GM10266 (cell line): ENCODE data around the gene ALG10.
"Not testable (repeated sequence)": the region's sequence is repeated elsewhere in the genome, so short reads cannot be mapped to it uniquely, and the experiment has no call there.

ENCODE experiments used
- DNase-seq: peaks from one replicate; pipeline ENCODE4 v3.0.0; 2012; ENCODE audit errors: extremely low spot score
- TF ChIP-seq, protein P1 (sequence below): IDR thresholded peaks from 2 replicates; pipeline ENCODE4 v1.5.1; 2012; ENCODE audit warnings: mild to moderate bottlenecking, low read depth; ENCODE audit not compliant: control insufficient read depth, insufficient read depth; ENCODE audit errors: missing control alignments

Gene ALG10, protein sequence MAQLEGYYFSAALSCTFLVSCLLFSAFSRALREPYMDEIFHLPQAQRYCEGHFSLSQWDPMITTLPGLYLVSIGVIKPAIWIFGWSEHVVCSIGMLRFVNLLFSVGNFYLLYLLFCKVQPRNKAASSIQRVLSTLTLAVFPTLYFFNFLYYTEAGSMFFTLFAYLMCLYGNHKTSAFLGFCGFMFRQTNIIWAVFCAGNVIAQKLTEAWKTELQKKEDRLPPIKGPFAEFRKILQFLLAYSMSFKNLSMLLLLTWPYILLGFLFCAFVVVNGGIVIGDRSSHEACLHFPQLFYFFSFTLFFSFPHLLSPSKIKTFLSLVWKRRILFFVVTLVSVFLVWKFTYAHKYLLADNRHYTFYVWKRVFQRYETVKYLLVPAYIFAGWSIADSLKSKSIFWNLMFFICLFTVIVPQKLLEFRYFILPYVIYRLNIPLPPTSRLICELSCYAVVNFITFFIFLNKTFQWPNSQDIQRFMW

DNA sequence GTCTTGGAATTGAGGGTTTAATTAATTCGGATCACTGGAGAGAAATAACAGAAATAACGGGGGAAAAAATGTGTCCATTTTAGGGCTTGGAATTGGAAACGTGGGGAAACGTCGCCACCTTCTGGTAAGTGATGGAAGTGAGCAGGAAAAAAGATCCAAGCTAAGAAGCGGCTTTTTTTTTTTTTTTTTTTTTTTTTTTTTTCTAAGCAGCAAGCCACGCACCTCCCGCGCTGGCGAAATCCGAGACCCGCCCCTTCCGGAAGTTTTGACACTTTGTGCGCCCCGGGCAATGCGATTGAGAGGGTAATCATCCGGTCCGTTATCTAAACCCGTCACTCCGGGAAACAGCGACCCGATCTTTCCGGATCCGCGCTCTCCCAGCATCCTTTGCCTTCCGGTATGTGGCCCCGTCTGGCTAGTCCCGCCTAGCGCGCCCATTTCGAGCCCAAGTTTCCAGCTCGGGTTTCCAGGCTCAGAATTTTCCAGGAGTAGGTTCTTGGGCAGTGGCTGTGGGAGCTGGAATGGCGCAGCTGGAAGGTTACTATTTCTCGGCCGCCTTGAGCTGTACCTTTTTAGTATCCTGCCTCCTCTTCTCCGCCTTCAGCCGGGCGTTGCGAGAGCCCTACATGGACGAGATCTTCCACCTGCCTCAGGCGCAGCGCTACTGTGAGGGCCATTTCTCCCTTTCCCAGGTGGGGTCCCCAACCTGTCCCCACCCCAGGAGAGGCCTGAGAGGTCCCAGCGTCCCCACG is at the start of gene ALG10:
Gene ALG10 (plus strand): TSS at position 418 of the 752 bp plus-strand sequence. CDS start 104 bp downstream, at position 522.
- peak; percentile 74 for DNase-seq
- TF ChIP-seq, protein P1, sequence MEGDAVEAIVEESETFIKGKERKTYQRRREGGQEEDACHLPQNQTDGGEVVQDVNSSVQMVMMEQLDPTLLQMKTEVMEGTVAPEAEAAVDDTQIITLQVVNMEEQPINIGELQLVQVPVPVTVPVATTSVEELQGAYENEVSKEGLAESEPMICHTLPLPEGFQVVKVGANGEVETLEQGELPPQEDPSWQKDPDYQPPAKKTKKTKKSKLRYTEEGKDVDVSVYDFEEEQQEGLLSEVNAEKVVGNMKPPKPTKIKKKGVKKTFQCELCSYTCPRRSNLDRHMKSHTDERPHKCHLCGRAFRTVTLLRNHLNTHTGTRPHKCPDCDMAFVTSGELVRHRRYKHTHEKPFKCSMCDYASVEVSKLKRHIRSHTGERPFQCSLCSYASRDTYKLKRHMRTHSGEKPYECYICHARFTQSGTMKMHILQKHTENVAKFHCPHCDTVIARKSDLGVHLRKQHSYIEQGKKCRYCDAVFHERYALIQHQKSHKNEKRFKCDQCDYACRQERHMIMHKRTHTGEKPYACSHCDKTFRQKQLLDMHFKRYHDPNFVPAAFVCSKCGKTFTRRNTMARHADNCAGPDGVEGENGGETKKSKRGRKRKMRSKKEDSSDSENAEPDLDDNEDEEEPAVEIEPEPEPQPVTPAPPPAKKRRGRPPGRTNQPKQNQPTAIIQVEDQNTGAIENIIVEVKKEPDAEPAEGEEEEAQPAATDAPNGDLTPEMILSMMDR = peak; percentile 68

DNA sequence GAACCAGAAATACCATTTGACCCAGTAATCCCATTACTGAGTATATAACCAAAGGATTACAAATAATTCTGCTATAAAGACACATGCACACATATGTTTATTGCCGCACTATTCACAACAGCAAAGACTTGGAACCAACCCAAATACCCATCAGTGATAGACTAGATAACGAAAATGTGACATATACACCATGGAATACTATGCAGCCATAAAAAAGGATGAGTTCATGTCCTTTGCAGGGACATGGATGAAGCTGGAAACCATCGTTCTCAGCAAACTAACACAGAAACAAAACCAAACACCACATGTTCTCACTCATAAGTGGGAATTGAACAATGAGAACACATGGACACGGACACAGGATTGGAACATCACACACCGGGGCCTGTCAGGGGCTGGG is 49.4 kb upstream of the ALG10 start:
- not testable (repeated sequence) for DNase-seq

DNA sequence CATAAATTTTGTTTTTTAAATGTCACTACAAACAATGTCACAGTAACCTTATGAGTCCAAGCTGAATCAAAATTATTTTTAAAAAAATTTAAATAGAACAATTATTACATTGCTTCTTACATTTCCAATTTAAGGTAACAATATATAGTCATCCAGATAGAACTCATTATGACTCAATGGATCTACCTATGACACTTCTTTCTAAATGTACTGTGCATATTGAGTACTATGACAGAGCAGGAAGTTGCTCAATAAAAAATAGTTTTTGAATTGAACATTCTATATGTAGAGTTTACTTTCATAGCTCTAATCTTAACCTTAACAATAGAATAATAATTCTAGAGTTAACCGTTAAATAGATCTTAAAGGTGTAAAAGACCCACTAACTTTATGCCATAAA is 44.4 kb upstream of the ALG10 start:
- no peak for DNase-seq
- TF ChIP-seq, protein P1 = no peak

DNA sequence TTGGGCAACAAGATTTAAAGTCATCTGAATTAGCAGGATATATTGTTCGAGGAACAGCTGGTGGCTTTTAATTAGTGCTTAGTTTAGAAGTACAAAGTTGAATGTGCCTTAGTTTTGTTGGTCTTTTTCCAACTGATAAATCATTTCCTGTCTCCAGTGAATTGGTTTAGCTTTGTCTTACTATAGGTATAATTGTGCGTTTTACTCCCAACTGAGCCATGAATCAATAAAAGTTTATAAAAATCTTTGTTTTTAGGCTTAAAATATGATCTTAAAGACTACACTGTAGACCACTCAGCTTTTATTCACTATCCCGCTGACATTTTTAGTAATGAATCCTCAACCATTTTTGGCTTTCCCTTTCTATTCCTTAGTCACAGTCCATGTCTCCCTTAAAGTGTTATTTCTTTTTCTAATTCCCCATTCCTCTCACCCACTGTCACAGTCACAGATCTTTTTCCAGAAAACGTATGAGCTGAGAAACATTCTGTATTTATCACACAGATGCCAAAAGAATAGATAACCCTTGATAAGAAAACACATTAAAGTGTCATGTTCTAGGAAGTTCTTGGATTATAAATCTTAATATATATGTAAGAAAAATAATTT is 34.0 kb upstream of the ALG10 start:
- TF ChIP-seq, protein P1 = no peak
- DNase-seq = no peak

DNA sequence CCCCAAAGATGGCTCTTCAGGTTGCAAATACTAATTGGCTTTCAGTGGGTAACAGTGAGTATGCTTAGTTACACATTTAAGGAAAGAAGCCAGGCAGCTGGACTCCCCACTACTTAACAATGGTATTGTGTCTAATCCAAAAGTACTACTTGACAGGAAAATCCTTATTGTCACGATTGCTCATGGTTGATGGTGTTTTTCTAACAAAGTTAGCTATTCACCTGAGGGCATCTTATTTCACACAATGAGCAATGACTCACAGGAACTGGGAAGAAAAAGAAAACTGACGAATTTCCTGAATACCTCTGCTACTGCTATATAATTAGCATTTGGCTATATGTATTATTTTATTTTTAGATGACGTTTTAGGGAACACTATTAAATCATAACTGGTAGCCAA is 33.4 kb upstream of the ALG10 start:
- TF ChIP-seq, protein P1 = no peak
- DNase-seq = no peak

DNA sequence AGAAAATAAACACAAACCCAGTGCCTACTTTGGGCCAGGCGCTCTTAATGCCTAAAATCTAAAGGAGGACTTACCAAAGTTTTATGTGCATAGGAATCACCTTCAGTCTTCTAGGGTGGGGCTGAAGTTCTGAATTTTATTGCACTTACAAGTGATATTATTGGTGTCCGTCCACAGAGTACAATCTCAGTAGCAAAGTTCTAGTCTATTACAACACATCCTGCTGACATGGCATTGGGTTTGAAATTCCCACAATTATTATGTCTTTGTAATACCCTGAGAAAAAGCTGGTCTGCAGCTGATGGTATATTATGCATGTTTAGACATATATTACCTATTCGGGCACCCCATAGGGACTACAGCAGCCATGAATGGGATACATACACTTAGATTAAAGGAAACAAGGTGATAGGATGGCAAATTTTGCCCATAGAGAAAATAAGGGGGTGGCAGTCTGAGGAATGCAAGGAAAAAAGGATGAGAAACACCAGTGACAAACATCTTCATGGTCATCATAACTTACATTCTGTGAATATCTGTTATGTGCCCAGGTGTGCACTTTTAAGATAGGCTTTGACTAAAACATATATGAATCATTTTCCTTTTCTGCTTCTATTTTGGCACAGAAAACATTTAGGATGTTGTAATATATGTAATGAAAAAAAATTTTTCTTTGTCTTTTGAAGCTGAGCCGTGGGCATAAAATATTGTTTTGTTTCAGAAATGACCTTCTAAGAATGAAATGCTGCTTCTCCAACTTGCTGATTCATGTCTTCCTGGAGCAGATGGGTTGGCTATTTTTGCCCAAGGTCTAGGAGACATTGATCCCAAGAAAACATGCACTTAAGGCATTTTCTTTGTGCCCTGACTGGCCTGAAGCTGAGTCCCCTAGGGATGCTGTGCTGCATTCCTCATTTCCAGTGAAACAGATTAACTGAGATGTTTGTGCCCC is 27.2 kb upstream of the ALG10 start:
- TF ChIP-seq, protein P1 = no peak
- DNase-seq = no peak

DNA sequence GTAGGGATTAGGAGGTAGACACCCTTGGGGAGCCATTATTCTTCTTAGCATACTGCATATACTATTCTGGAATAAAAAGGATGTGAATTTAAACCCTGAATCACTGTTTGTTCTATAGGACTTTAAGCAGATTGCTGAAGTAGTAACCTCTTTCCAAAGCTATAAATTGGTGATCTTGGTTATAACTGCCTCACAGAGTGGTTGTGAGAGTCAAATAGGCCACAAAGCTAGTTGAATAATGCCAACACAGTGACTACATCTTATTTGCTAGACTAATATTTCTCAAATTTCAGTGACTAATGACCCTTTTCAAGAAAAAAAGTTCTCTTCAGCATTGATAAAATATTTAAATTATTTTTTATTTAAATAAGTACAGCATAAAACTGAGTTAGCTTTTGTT is 13.5 kb upstream of the ALG10 start:
- DNase-seq = not testable (repeated sequence)
